ENCODE results near the gene FDX2.
A peak's percentile ranks its signal among the peaks of the same experiment; 100 is the strongest.

FDX2 gene

GRCh38 chr19:10332158-10332964 is 16.5 kb upstream of the FDX2 start:
- TF ChIP-seq CTCF (IDR thresholded peaks at IDR 0.05; ENCODE audit: insufficient read depth, low read length, poor library complexity, severe bottlenecking) = no peak
- Histone ChIP-seq H3K36me3 (ENCODE audit: control insufficient read depth, insufficient read depth, low read length) (peaks cover 42% of the 10 kb centered on the region), H3K27me3 (replicated peaks; ENCODE audit: control insufficient read depth, insufficient read depth, low read length) (no peaks in the 10 kb centered on the region), H3K4me3 (replicated peaks; ENCODE audit: low read depth, low read length) (peak overlapping the region; percentile 93)
- DNase-seq (ENCODE audit: extremely low read depth, insufficient read length) = no peak

GRCh38 chr19:10329555-10329954 is 13.7 kb upstream of the FDX2 start:
- TF ChIP-seq CTCF (IDR thresholded peaks at IDR 0.05; ENCODE audit: insufficient read depth, low read length, poor library complexity, severe bottlenecking) = no peak
- no peak overlapping the region for H3K4me3 ChIP-seq (replicated peaks; ENCODE audit: low read depth, low read length)
- H3K27me3 ChIP-seq (replicated peaks; ENCODE audit: control insufficient read depth, insufficient read depth, low read length) = no peaks in the 10 kb centered on the region
- DNase-seq (ENCODE audit: extremely low read depth, insufficient read length) = no peak
- peaks cover 48% of the 10 kb centered on the region for H3K36me3 ChIP-seq (ENCODE audit: control insufficient read depth, insufficient read depth, low read length)

- Histone ChIP-seq H3K36me3 (ENCODE audit: control insufficient read depth, insufficient read depth, low read length) (peaks cover 45% of the 10 kb centered on the region), H3K27me3 (replicated peaks; ENCODE audit: control insufficient read depth, insufficient read depth, low read length) (no peaks in the 10 kb centered on the region), H3K4me3 (replicated peaks; ENCODE audit: low read depth, low read length) (no peak overlapping the region)
- TF ChIP-seq CTCF (IDR thresholded peaks at IDR 0.05; ENCODE audit: insufficient read depth, low read length, poor library complexity, severe bottlenecking) = no peak
- DNase-seq (ENCODE audit: extremely low read depth, insufficient read length) = no peak
These were observed 13.0 kb upstream of the FDX2 start for GRCh38 chr19:10328558-10329429.

GRCh38 chr19:10327793-10328192 is 12.0 kb upstream of the FDX2 start:
- no peak for DNase-seq (ENCODE audit: extremely low read depth, insufficient read length)
- no peaks in the 10 kb centered on the region for H3K27me3 ChIP-seq (replicated peaks; ENCODE audit: control insufficient read depth, insufficient read depth, low read length)
- no peak overlapping the region for H3K4me3 ChIP-seq (replicated peaks; ENCODE audit: low read depth, low read length)
- H3K36me3 ChIP-seq (ENCODE audit: control insufficient read depth, insufficient read depth, low read length) = peaks cover 52% of the 10 kb centered on the region
- no peak for TF ChIP-seq CTCF (IDR thresholded peaks at IDR 0.05; ENCODE audit: insufficient read depth, low read length, poor library complexity, severe bottlenecking)

- no peak overlapping the region for H3K4me3 ChIP-seq (replicated peaks; ENCODE audit: low read depth, low read length)
- H3K36me3 ChIP-seq (ENCODE audit: control insufficient read depth, insufficient read depth, low read length) = peaks cover 65% of the 10 kb centered on the region
- DNase-seq (ENCODE audit: extremely low read depth, insufficient read length) = no peak
- TF ChIP-seq CTCF (IDR thresholded peaks at IDR 0.05; ENCODE audit: insufficient read depth, low read length, poor library complexity, severe bottlenecking) = no peak
- no peaks in the 10 kb centered on the region for H3K27me3 ChIP-seq (replicated peaks; ENCODE audit: control insufficient read depth, insufficient read depth, low read length)
These were observed 9.9 kb upstream of the FDX2 start for GRCh38 chr19:10325732-10326131.

Measured in GM06990 (cell line).